ENCODE results near the gene KMT2B. TPM values are rescaled to one million over a fixed set of nuclear protein-coding genes. Genes with fewer than 3 reads are reported as not detected.

The KMT2B gene
- total and polyA plus RNA-seq, 9 of the 15 experiments (the other 6 are each of a cell fraction or from before 2014, with no cell fraction given): 0.63 to 43.9 (median 8.1) TPM

- TF ChIP-seq ZBTB26 (CRISPR knock-in tag; IDR thresholded peaks at IDR 0.05): peak; percentile 96
- TF ChIP-seq HMBOX1 (IDR thresholded peaks at IDR 0.05): peak; percentile 20; the same call in 1 of the 2 replicates
- TF ChIP-seq CTCFL (IDR thresholded peaks at IDR 0.05; ENCODE audit: borderline replicate concordance, insufficient read depth, low read depth, low read length, poor library complexity, severe bottlenecking): peak; percentile 52
- TF ChIP-seq ZNF717 (CRISPR knock-in tag; IDR thresholded peaks at IDR 0.05): no peak
- TF ChIP-seq ZMIZ1 (IDR thresholded peaks at IDR 0.05; ENCODE audit: low read depth in 2 of 2, low read length in 2 of 2): 0 out of 4 replicates have a peak, but pooled peaks of 1 of the 2 experiments have one; percentile 50
- TF ChIP-seq ELK1 (CRISPR knock-in tag; IDR thresholded peaks at IDR 0.05): no peak
- TF ChIP-seq MNT (conservative IDR thresholded peaks at IDR 0.05): peak in 1 of 2 experiments; percentile 50; a peak in 2 of 4 replicates
- peak in 1 of 2 experiments; percentile 87; a peak in 3 of 4 replicates for TF ChIP-seq MAZ (CRISPR knock-in tag; conservative IDR thresholded peaks at IDR 0.05 in 1 of 2, IDR thresholded peaks at IDR 0.05 in 1 of 2)
- TF ChIP-seq NBN (IDR thresholded peaks at IDR 0.05; ENCODE audit: low read depth): 0 out of 2 replicates have a peak, but pooled peaks have one; percentile 67
Observed at GRCh38 chr19:35693835-35694599, 23.8 kb upstream of the KMT2B start (continued).

All from K562 (cell line).